ENCODE results near the gene LRRC14B. TPM values are rescaled to one million over a fixed set of nuclear protein-coding genes. Genes with fewer than 3 reads are reported as not detected.

LRRC14B gene
- total RNA-seq, 2 donors from 2014 or later, result not detected

GRCh38 chr5:144941-145340, 46.4 kb upstream of the LRRC14B start:
- no peaks in the 10 kb centered on the region for H3K27me3 ChIP-seq
- no peaks in the 10 kb centered on the region for H3K4me1 ChIP-seq
- no peak for ATAC-seq
- WGBS, 2 donors, result 71 to 87% methylated on average over 3 to 8 of the region's 8 CpGs
- H3K9me3 ChIP-seq, result peaks cover 0 to 16% (median 0%) of the 10 kb centered on the region in 3 donors
- TF ChIP-seq CTCF (IDR thresholded peaks at IDR 0.05), result no peak
- no peak for TF ChIP-seq POLR2A (IDR thresholded peaks at IDR 0.05)
- DNase-seq, result no peak
- intact Hi-C loops (cut with DNase I), result no loop called here
- no peak overlapping the region for H3K27ac ChIP-seq
- no peaks in the 10 kb centered on the region for H3K36me3 ChIP-seq (replicated peaks in 1 of 2; ENCODE audit: insufficient read depth in 1 of 2, low read depth in 2 of 2)
- H3K4me3 ChIP-seq, result no peak overlapping the region

DNA sequence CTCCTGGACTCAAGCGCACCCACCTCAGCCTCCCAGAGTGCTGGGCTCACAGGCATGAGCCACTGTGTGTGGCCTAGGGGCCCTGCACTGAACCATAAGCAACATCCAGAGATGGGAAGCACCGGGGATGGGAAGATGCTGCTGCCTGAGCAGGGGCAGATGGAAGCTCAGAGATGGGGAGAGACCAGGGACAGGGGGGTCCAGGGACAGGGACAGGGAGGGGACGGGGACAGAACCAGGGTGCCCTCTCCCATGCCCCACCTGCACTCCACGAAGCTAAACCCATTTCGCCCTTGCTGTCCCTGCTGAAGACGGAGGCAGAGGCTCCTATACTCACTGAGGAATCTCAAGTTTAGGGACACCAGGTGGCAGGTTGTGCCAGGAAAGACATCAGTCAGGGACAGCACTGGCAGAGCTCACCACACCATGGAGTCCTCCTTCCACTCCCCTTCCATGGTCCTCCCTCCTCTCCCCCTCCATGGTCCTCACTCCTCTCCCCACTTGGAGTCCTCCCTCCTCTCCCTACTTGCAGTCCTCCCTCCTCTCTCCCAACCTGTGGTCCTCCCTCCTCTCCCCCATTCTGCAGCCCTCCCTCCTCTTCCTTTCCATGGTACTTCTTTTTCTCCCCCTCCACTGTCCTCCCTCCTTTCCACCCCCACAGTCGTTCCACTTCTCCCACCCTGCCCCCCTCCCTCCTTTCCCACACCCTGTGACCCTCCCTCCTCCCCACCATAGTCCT, 45.5 kb upstream of the LRRC14B start:
- Histone ChIP-seq H3K4me1 (no peaks in the 10 kb centered on the region), H3K27me3 (no peaks in the 10 kb centered on the region), H3K36me3 (replicated peaks in 1 of 2; ENCODE audit: insufficient read depth in 1 of 2, low read depth in 2 of 2) (no peaks in the 10 kb centered on the region), H3K27ac (no peak overlapping the region), H3K4me3 (no peak overlapping the region), H3K9me3 (peaks cover 0 to 16% (median 0%) of the 10 kb centered on the region in 3 donors)
- intact Hi-C loops (cut with DNase I), result no loop called here
- WGBS, 2 donors, result 84 to 85% methylated on average over 6 to 7 of the region's 7 CpGs
- no peak for TF ChIP-seq CTCF (IDR thresholded peaks at IDR 0.05)
- TF ChIP-seq POLR2A (IDR thresholded peaks at IDR 0.05), result no peak
- DNase-seq (no peak), ATAC-seq (no peak)

- intact Hi-C loops (cut with DNase I), result no loop called here
- no peak for DNase-seq
- Histone ChIP-seq H3K27ac (no peak overlapping the region), H3K4me3 (no peak overlapping the region), H3K36me3 (replicated peaks in 1 of 2; ENCODE audit: insufficient read depth in 1 of 2, low read depth in 2 of 2) (no peaks in the 10 kb centered on the region), H3K4me1 (no peaks in the 10 kb centered on the region), H3K9me3 (peaks cover 0 to 16% (median 0%) of the 10 kb centered on the region in 3 donors), H3K27me3 (no peaks in the 10 kb centered on the region)
- TF ChIP-seq POLR2A (IDR thresholded peaks at IDR 0.05), result no peak
- TF ChIP-seq CTCF (IDR thresholded peaks at IDR 0.05), result no peak
- whole genome bisulfite sequencing, 2 donors, result 92 to 100% methylated on average over 1 of the region's 1 CpG
- no peak for ATAC-seq
Measured at GRCh38 chr5:147751-148150, 43.5 kb upstream of the LRRC14B start.

DNA sequence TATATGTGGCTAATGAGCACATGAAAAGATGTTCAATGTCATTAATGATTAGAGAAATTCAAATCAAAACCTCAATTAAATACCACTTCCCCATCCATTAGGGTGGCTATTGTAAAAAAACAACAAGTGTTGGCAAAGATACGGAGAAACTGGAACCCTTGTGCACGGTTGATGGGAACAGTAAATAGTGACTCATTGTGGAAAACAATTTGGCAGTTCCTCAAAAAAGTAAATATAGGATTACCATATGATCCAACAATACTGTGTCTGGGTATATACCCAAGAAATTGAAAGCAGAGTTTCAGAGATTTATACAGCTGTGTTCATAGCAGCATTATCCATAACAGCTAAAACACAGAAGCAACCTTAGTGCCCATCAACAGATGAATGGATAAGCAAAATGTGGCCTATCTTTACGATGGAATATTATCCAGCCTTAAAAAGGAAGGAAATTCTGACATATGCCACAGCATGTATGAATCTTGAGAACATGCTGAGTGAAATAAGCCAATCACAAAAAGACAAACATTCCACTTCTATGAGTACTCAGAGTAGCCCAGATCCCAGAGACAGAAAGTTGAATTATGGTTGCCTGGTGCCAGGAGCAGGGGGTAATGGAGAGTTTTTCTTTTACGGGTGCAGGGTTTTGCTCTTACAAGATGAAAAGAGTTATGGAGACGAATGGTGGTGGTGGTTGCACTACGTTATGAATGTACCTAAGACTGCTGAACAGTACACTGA, 41.4 kb upstream of the LRRC14B start:
- H3K4me3 ChIP-seq, result no peak overlapping the region
- intact Hi-C loops (cut with DNase I), result no loop called here
- no peaks in the 10 kb centered on the region for H3K4me1 ChIP-seq
- H3K9me3 ChIP-seq, result peaks cover 0 to 16% (median 0%) of the 10 kb centered on the region in 3 donors
- DNase-seq (no peak), ATAC-seq (no peak)
- TF ChIP-seq POLR2A (IDR thresholded peaks at IDR 0.05) (no peak), CTCF (IDR thresholded peaks at IDR 0.05) (no peak)
- 60 to 62% methylated on average over 6 of the region's 6 CpGs for WGBS, 2 donors
- no peaks in the 10 kb centered on the region for H3K27me3 ChIP-seq
- H3K36me3 ChIP-seq (replicated peaks in 1 of 2; ENCODE audit: insufficient read depth in 1 of 2, low read depth in 2 of 2), result no peaks in the 10 kb centered on the region
- no peak overlapping the region for H3K27ac ChIP-seq

All from body of pancreas (tissue), 4 donors.